ENCODE measurements around the gene EPB41L3. TPM values are rescaled to one million over a fixed set of nuclear protein-coding genes. Genes with fewer than 3 reads are reported as not detected.
"Not testable (repeated sequence)": the region's sequence is repeated elsewhere in the genome, so short reads cannot be mapped to it uniquely, and the experiment has no call there.

The EPB41L3 gene
- total RNA-seq, 2 experiments from 2014 or later = 0.31 TPM; not detected in 1

GRCh38 chr18:5582076-5582475 lies 38.3 kb upstream of the EPB41L3 start:
- Mint-ChIP-seq H3K27me3 (peaks cover 4% of the 10 kb centered on the region), H3K4me3 (no peak overlapping the region), H3K4me1 (ENCODE audit: low read depth) (no peaks in the 10 kb centered on the region), H3K9me3 (no peaks in the 10 kb centered on the region), H3K27ac (no peak overlapping the region), H3K36me3 (ENCODE audit: low read depth) (no peaks in the 10 kb centered on the region)
- intact Hi-C loops (cut with micrococcal nuclease) = no loop called here
- POLR2A ChIA-PET = no interaction called here
- TF ChIP-seq CTCF (IDR thresholded peaks at IDR 0.05) = no peak
- ATAC-seq (no peak), DNase-seq (no peak)
- CTCF ChIA-PET = no interaction called here

- H3K9me3 Mint-ChIP-seq = no peaks in the 10 kb centered on the region
- no peak overlapping the region for H3K4me3 Mint-ChIP-seq
- no peak for TF ChIP-seq CTCF (IDR thresholded peaks at IDR 0.05)
- no peak overlapping the region for H3K27ac Mint-ChIP-seq
- POLR2A ChIA-PET = no interaction called here
- H3K27me3 Mint-ChIP-seq = peaks cover 15% of the 10 kb centered on the region
- CTCF ChIA-PET = no interaction called here
- no peak for ATAC-seq
- H3K36me3 Mint-ChIP-seq (ENCODE audit: low read depth) = no peaks in the 10 kb centered on the region
- no peak for DNase-seq
- intact Hi-C loops (cut with micrococcal nuclease) = no loop called here
- no peaks in the 10 kb centered on the region for H3K4me1 Mint-ChIP-seq (ENCODE audit: low read depth)
Observed at GRCh38 chr18:5574843-5575242, 31.0 kb upstream of the EPB41L3 start.

GRCh38 chr18:5571666-5572065 lies 27.9 kb upstream of the EPB41L3 start:
- no peaks in the 10 kb centered on the region for H3K4me1 Mint-ChIP-seq (ENCODE audit: low read depth)
- H3K27ac Mint-ChIP-seq = no peak overlapping the region
- ChIA-PET CTCF (no interaction called here), POLR2A (no interaction called here)
- DNase-seq (no peak), ATAC-seq (no peak)
- H3K9me3 Mint-ChIP-seq = no peaks in the 10 kb centered on the region
- intact Hi-C loops (cut with micrococcal nuclease) = no loop called here
- no peak for TF ChIP-seq CTCF (IDR thresholded peaks at IDR 0.05)
- no peak overlapping the region for H3K4me3 Mint-ChIP-seq
- H3K27me3 Mint-ChIP-seq = peaks cover 14% of the 10 kb centered on the region
- H3K36me3 Mint-ChIP-seq (ENCODE audit: low read depth) = no peaks in the 10 kb centered on the region

GRCh38 chr18:5570613-5571012 lies 26.8 kb upstream of the EPB41L3 start:
- H3K27me3 Mint-ChIP-seq = peaks cover 14% of the 10 kb centered on the region

GRCh38 chr18:5568416-5568815 lies 24.6 kb upstream of the EPB41L3 start:
- H3K27ac Mint-ChIP-seq = no peak overlapping the region
- TF ChIP-seq CTCF (IDR thresholded peaks at IDR 0.05) = no peak
- H3K27me3 Mint-ChIP-seq = peaks cover 5% of the 10 kb centered on the region
- POLR2A ChIA-PET = no interaction called here
- intact Hi-C loops (cut with micrococcal nuclease) = no loop called here
- no peaks in the 10 kb centered on the region for H3K9me3 Mint-ChIP-seq
- no peak overlapping the region for H3K4me3 Mint-ChIP-seq
- DNase-seq (no peak), ATAC-seq (no peak)
- H3K4me1 Mint-ChIP-seq (ENCODE audit: low read depth) = no peaks in the 10 kb centered on the region
- H3K36me3 Mint-ChIP-seq (ENCODE audit: low read depth) = no peaks in the 10 kb centered on the region
- CTCF ChIA-PET = no interaction called here

More at GRCh38 chr18:5570613-5571012, 26.8 kb upstream of the EPB41L3 start:
- H3K4me3 Mint-ChIP-seq; H3K9me3 Mint-ChIP-seq; ATAC-seq; H3K4me1 Mint-ChIP-seq (ENCODE audit: low read depth); H3K36me3 Mint-ChIP-seq (ENCODE audit: low read depth); CTCF ChIA-PET; H3K27ac Mint-ChIP-seq; DNase-seq; intact Hi-C loops (cut with micrococcal nuclease); POLR2A ChIA-PET: not testable (repeated sequence)

GRCh38 chr18:5558851-5559250 lies 15.1 kb upstream of the EPB41L3 start:
- no peak for TF ChIP-seq CTCF (IDR thresholded peaks at IDR 0.05)
- Mint-ChIP-seq H3K4me3 (no peak overlapping the region), H3K4me1 (ENCODE audit: low read depth) (no peaks in the 10 kb centered on the region), H3K36me3 (ENCODE audit: low read depth) (no peaks in the 10 kb centered on the region), H3K9me3 (peaks cover 3% of the 10 kb centered on the region), H3K27ac (no peak overlapping the region), H3K27me3 (peaks cover 8% of the 10 kb centered on the region)
- POLR2A ChIA-PET = no interaction called here
- intact Hi-C loops (cut with micrococcal nuclease) = no loop called here
- DNase-seq = no peak
- CTCF ChIA-PET = no interaction called here
- ATAC-seq = no peak
